Tibial nerve (tissue), 4 donors: Measurements from ENCODE around the gene C16orf95. TPM values are rescaled to one million over a fixed set of nuclear protein-coding genes. Genes with fewer than 3 reads are reported as not detected.

Source experiments
- DNase-seq, 2 donors: peaks; one replicate each; pipeline ENCODE4 v3.0.0-alpha.2; 2019; ENCODE audit warnings: low spot score in 2 of 2
- H3K27ac ChIP-seq, 4 donors: fragments of 200-600 bp; sonication (generic) in 3 of 4; one replicate each; pipeline ENCODE4 v1.5.1; 2017 to 2019; ENCODE audit warnings: mild to moderate bottlenecking in 1 of 4
- H3K27me3 ChIP-seq, 2 donors: fragments of 200-600 bp; sonication (generic) in 1 of 2; one replicate each; pipeline versions ENCODE4 v1.5.1 to v1.6.0; 2017 to 2019
- H3K36me3 ChIP-seq, 3 donors: fragments of 200-600 bp; sonication (generic); one replicate each; pipeline ENCODE4 v1.5.1; 2018 to 2019
- H3K4me1 ChIP-seq, 4 donors: fragments of 200-600 bp; sonication (generic) in 3 of 4; one replicate each; pipeline ENCODE4 v1.5.1; 2017 to 2019
- H3K4me3 ChIP-seq, 4 donors: fragments of 200-600 bp; sonication (generic) in 3 of 4; one replicate each; pipeline ENCODE4 v1.5.1; 2017 to 2019; ENCODE audit warnings: mild to moderate bottlenecking in 1 of 4, moderate library complexity in 1 of 4
- H3K9me3 ChIP-seq, 4 donors: fragments of 200-600 bp; sonication (generic) in 3 of 4; one replicate each; pipeline ENCODE4 v1.5.1; 2017 to 2019
- EP300 ChIP-seq, 2 donors: sonication (generic); formaldehyde crosslinking; IDR thresholded peaks; one replicate each; pipeline ENCODE4 v1.6.1; 2017; ENCODE audit warnings: antibody characterized with exemption in 2 of 2, mild to moderate bottlenecking in 1 of 2
- POLR2A ChIP-seq, 2 donors: fragments of 450-650 bp; IDR thresholded peaks; one replicate each; pipeline ENCODE4 v1.6.1; 2017; ENCODE audit warnings: antibody characterized with exemption in 2 of 2, mild to moderate bottlenecking in 2 of 2, moderate library complexity in 2 of 2
- WGBS, 2 donors: methylation state at CpG; one replicate each; pipeline ENCODE4 v1.1.5; 2018; 5-methylcytosine and 5-hydroxymethylcytosine counted together
- total RNA-seq, 4 donors: library from RNA; depleted of rRNA; stranded (reverse); fragments of >200 nt; gene quantifications; one replicate each; pipeline ENCODE4 v1.1.0, GENCODE V29; 2016
- TF ChIP-seq, protein P1 (sequence below), 5 experiments: fragments of 200-600 bp in 3 of 5; fragments of 450-650 bp in 2 of 5; sonication (generic) in 3 of 5; IDR thresholded peaks; one replicate each; pipeline ENCODE4 v1.5.1; 2016 to 2019; ENCODE audit warnings: antibody characterized with exemption in 5 of 5, mild to moderate bottlenecking in 3 of 5, moderate library complexity in 2 of 5

Gene C16orf95
- total RNA-seq, 4 donors from 2014 or later, result 0.44 to 9.8 (median 2.6) TPM

DNA sequence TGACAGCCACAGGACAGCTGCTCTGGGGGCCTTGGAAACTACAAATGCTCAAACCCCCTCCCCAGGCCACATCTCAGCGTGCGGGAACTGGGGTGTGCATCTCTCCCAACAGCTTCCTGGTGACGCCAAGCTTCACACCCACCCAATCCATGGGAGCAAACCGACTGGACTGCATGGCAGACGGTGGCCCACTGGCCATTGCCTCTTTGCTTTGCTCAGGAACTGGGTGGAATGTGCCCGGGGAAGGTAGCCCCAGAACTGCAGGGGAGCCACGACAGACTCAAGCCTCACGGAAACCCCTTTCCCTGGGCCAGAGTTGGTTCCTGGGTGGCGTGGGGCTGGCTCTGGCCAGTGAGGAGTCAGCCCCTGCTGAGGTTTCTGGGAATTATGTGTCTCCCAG, 5.2 kb upstream of the C16orf95 start:
- Histone ChIP-seq H3K27ac (no peak overlapping the region), H3K36me3 (peaks cover 0 to 22% (median 0%) of the 10 kb centered on the region in 3 donors), H3K27me3 (no peaks in the 10 kb centered on the region), H3K4me3 (no peak overlapping the region), H3K4me1 (peaks cover 0 to 42% (median 11%) of the 10 kb centered on the region in 4 donors), H3K9me3 (no peaks in the 10 kb centered on the region)
- TF ChIP-seq POLR2A (IDR thresholded peaks at IDR 0.05), result no peak
- TF ChIP-seq, protein P1, sequence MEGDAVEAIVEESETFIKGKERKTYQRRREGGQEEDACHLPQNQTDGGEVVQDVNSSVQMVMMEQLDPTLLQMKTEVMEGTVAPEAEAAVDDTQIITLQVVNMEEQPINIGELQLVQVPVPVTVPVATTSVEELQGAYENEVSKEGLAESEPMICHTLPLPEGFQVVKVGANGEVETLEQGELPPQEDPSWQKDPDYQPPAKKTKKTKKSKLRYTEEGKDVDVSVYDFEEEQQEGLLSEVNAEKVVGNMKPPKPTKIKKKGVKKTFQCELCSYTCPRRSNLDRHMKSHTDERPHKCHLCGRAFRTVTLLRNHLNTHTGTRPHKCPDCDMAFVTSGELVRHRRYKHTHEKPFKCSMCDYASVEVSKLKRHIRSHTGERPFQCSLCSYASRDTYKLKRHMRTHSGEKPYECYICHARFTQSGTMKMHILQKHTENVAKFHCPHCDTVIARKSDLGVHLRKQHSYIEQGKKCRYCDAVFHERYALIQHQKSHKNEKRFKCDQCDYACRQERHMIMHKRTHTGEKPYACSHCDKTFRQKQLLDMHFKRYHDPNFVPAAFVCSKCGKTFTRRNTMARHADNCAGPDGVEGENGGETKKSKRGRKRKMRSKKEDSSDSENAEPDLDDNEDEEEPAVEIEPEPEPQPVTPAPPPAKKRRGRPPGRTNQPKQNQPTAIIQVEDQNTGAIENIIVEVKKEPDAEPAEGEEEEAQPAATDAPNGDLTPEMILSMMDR (IDR thresholded peaks at IDR 0.05), result no peak
- no peak for TF ChIP-seq EP300 (IDR thresholded peaks at IDR 0.05)
- no peak for DNase-seq
- WGBS, 2 donors, result 91 to 93% methylated on average over 6 to 8 of the region's 9 CpGs

GRCh38 chr16:87321336-87322107, 4.3 kb upstream of the C16orf95 start:
- H3K9me3 ChIP-seq, result no peaks in the 10 kb centered on the region
- peaks cover 0 to 14% (median 0%) of the 10 kb centered on the region in 3 donors for H3K36me3 ChIP-seq
- WGBS, 2 donors, result 76 to 82% methylated on average over 20 of the region's 20 CpGs
- H3K4me1 ChIP-seq, result peaks cover 0 to 35% (median 11%) of the 10 kb centered on the region in 4 donors
- H3K27ac ChIP-seq, result no peak overlapping the region
- no peak for DNase-seq
- TF ChIP-seq, protein P1 (IDR thresholded peaks at IDR 0.05), result no peak
- TF ChIP-seq EP300 (IDR thresholded peaks at IDR 0.05), result no peak
- no peak for TF ChIP-seq POLR2A (IDR thresholded peaks at IDR 0.05)
- H3K27me3 ChIP-seq, result no peaks in the 10 kb centered on the region
- H3K4me3 ChIP-seq, result no peak overlapping the region

- no peaks in the 10 kb centered on the region for H3K9me3 ChIP-seq
- H3K36me3 ChIP-seq, result peaks cover 0 to 14% (median 0%) of the 10 kb centered on the region in 3 donors
- H3K27me3 ChIP-seq, result no peaks in the 10 kb centered on the region
- no peak overlapping the region for H3K27ac ChIP-seq
- WGBS, 2 donors, result 88 to 89% methylated on average over 12 of the region's 12 CpGs
- peaks cover 0 to 27% (median 11%) of the 10 kb centered on the region in 4 donors for H3K4me1 ChIP-seq
- DNase-seq, result no peak
- TF ChIP-seq POLR2A (IDR thresholded peaks at IDR 0.05) (no peak), EP300 (IDR thresholded peaks at IDR 0.05) (no peak)
- TF ChIP-seq, protein P1 (IDR thresholded peaks at IDR 0.05), result no peak
- no peak overlapping the region for H3K4me3 ChIP-seq
These were observed 3.5 kb upstream of the C16orf95 start for GRCh38 chr16:87320510-87321227.

GRCh38 chr16:87319997-87320491, 2.9 kb upstream of the C16orf95 start:
- H3K4me3 ChIP-seq, result no peak overlapping the region
- H3K9me3 ChIP-seq, result no peaks in the 10 kb centered on the region
- peaks cover 0 to 20% (median 10%) of the 10 kb centered on the region in 4 donors for H3K4me1 ChIP-seq
- no peak for DNase-seq
- H3K27me3 ChIP-seq, result no peaks in the 10 kb centered on the region
- H3K27ac ChIP-seq, result peak overlapping the region in 1 of 4 donors; percentile 2
- 72 to 80% methylated on average over 6 of the region's 7 CpGs for WGBS, 2 donors
- peaks cover 0 to 14% (median 0%) of the 10 kb centered on the region in 3 donors for H3K36me3 ChIP-seq
- TF ChIP-seq, protein P1 (IDR thresholded peaks at IDR 0.05), result no peak
- TF ChIP-seq POLR2A (IDR thresholded peaks at IDR 0.05) (no peak), EP300 (IDR thresholded peaks at IDR 0.05) (no peak)

DNA sequence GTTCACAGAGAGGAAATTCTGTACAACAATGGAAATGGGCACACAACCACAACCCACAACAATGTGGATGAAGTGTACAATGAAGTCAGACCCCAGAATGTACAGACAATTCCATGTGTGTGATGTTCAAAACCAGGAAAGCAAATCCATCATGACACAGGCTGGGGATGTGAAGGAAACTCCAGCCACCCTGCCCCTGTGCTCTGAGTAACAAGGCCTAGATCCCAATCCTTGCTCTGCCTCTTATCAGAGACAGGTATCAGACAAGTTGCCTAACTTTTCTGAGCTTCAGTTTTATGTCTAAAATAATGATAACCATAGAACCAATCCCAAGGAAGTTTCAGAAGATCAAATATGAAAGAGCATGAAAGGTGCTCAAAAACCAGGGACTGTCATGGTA, 1.8 kb upstream of the C16orf95 start:
- no peak for DNase-seq
- Histone ChIP-seq H3K4me1 (peaks cover 0 to 10% (median 7%) of the 10 kb centered on the region in 4 donors), H3K4me3 (no peak overlapping the region), H3K27ac (peak overlapping the region in 1 of 4 donors; percentile 2), H3K27me3 (no peaks in the 10 kb centered on the region), H3K9me3 (no peaks in the 10 kb centered on the region), H3K36me3 (peaks cover 0 to 14% (median 0%) of the 10 kb centered on the region in 3 donors)
- TF ChIP-seq EP300 (IDR thresholded peaks at IDR 0.05) (no peak), POLR2A (IDR thresholded peaks at IDR 0.05) (no peak)
- TF ChIP-seq, protein P1 (IDR thresholded peaks at IDR 0.05), result no peak
